ENCODE data around the gene MTHFD1.
A peak's percentile ranks its signal among the peaks of the same experiment; 100 is the strongest.

Gene MTHFD1

GRCh38 chr14:64454671-64455070 is 66.5 kb downstream of the MTHFD1 start:
- Histone ChIP-seq H3K36me3 (ENCODE audit: control insufficient read depth, insufficient read depth, low read length) (peaks cover 9% of the 10 kb centered on the region), H3K79me1 (ENCODE audit: low read length) (no peaks in the 10 kb centered on the region), H3K4me2 (ENCODE audit: low read length) (no peak overlapping the region), H3K56ac (ENCODE audit: low read length) (no peak overlapping the region), H4K5ac (ENCODE audit: low read length) (no peak overlapping the region), H3K27ac (ENCODE audit: low read depth, low read length) (no peak overlapping the region), H2AK5ac (ENCODE audit: low read length) (no peak overlapping the region), H3K18ac (ENCODE audit: low read length) (no peak overlapping the region), H4K8ac (ENCODE audit: low read depth, low read length) (no peak overlapping the region), H3K9ac (ENCODE audit: low read length) (no peak overlapping the region), H3K4me1 (ENCODE audit: control insufficient read depth, low read depth, low read length) (no peaks in the 10 kb centered on the region), H3K4me3 (ENCODE audit: low read length) (no peak overlapping the region), H3K4ac (ENCODE audit: low read depth, low read length) (no peak overlapping the region), H3K23ac (ENCODE audit: low read length) (no peak overlapping the region), H3K79me2 (ENCODE audit: control insufficient read depth, insufficient read depth, low read length) (no peaks in the 10 kb centered on the region), H2BK5ac (ENCODE audit: low read length) (no peak overlapping the region), H2BK15ac (replicated peaks; ENCODE audit: low read depth) (no peak overlapping the region), H2BK120ac (ENCODE audit: low read depth, low read length) (no peak overlapping the region), H3K27me3 (ENCODE audit: insufficient read depth, low read length, poor library complexity) (no peaks in the 10 kb centered on the region)
- no CpG with 5 or more reads among the region's 10 CpGs for WGBS (ENCODE audit: extremely low coverage, insufficient coverage, low lambda C conversion rate)
- no peak for DNase-seq

- no peak for DNase-seq
Measured at GRCh38 chr14:64459405-64460136, 71.4 kb downstream of the MTHFD1 start.

GRCh38 chr14:64461221-64461620 is 73.1 kb downstream of the MTHFD1 start:
- H2BK5ac ChIP-seq (ENCODE audit: low read length) = no peak overlapping the region
- H3K4ac ChIP-seq (ENCODE audit: low read depth, low read length) = no peak overlapping the region
- H2AK5ac ChIP-seq (ENCODE audit: low read length) = no peak overlapping the region
- H3K4me3 ChIP-seq (ENCODE audit: low read length) = no peak overlapping the region
- H3K4me1 ChIP-seq (ENCODE audit: control insufficient read depth, low read depth, low read length) = no peaks in the 10 kb centered on the region
- H2BK120ac ChIP-seq (ENCODE audit: low read depth, low read length) = no peak overlapping the region
- no CpG with 5 or more reads among the region's 3 CpGs for WGBS (ENCODE audit: extremely low coverage, insufficient coverage, low lambda C conversion rate)
- H4K8ac ChIP-seq (ENCODE audit: low read depth, low read length) = no peak overlapping the region
- no peak for DNase-seq
- no peak overlapping the region for H3K18ac ChIP-seq (ENCODE audit: low read length)
- no peak overlapping the region for H3K56ac ChIP-seq (ENCODE audit: low read length)
- H3K27me3 ChIP-seq (ENCODE audit: insufficient read depth, low read length, poor library complexity) = no peaks in the 10 kb centered on the region
- no peak overlapping the region for H2BK15ac ChIP-seq (replicated peaks; ENCODE audit: low read depth)
- H3K23ac ChIP-seq (ENCODE audit: low read length) = no peak overlapping the region
- no peaks in the 10 kb centered on the region for H3K79me2 ChIP-seq (ENCODE audit: control insufficient read depth, insufficient read depth, low read length)
- H4K5ac ChIP-seq (ENCODE audit: low read length) = no peak overlapping the region
- no peaks in the 10 kb centered on the region for H3K79me1 ChIP-seq (ENCODE audit: low read length)
- H3K4me2 ChIP-seq (ENCODE audit: low read length) = no peak overlapping the region
- peaks cover 4% of the 10 kb centered on the region for H3K36me3 ChIP-seq (ENCODE audit: control insufficient read depth, insufficient read depth, low read length)
- no peak overlapping the region for H3K27ac ChIP-seq (ENCODE audit: low read depth, low read length)
- H3K9ac ChIP-seq (ENCODE audit: low read length) = no peak overlapping the region

More at GRCh38 chr14:64459405-64460136, 71.4 kb downstream of the MTHFD1 start:
- no CpG with 5 or more reads among the region's 4 CpGs for WGBS (ENCODE audit: extremely low coverage, insufficient coverage, low lambda C conversion rate)
- H2AK5ac ChIP-seq (ENCODE audit: low read length) = no peak overlapping the region
- no peak overlapping the region for H4K8ac ChIP-seq (ENCODE audit: low read depth, low read length)
- H3K4me3 ChIP-seq (ENCODE audit: low read length) = no peak overlapping the region
- no peak overlapping the region for H3K18ac ChIP-seq (ENCODE audit: low read length)
- H3K36me3 ChIP-seq (ENCODE audit: control insufficient read depth, insufficient read depth, low read length) = peaks cover 6% of the 10 kb centered on the region
- H2BK5ac ChIP-seq (ENCODE audit: low read length) = no peak overlapping the region
- H3K4ac ChIP-seq (ENCODE audit: low read depth, low read length) = no peak overlapping the region
- H2BK15ac ChIP-seq (replicated peaks; ENCODE audit: low read depth) = no peak overlapping the region
- H3K79me1 ChIP-seq (ENCODE audit: low read length) = no peaks in the 10 kb centered on the region
- no peaks in the 10 kb centered on the region for H3K27me3 ChIP-seq (ENCODE audit: insufficient read depth, low read length, poor library complexity)
- no peak overlapping the region for H3K23ac ChIP-seq (ENCODE audit: low read length)
- H3K4me2 ChIP-seq (ENCODE audit: low read length) = no peak overlapping the region
- no peaks in the 10 kb centered on the region for H3K4me1 ChIP-seq (ENCODE audit: control insufficient read depth, low read depth, low read length)
- H2BK120ac ChIP-seq (ENCODE audit: low read depth, low read length) = no peak overlapping the region
- no peak overlapping the region for H4K5ac ChIP-seq (ENCODE audit: low read length)
- H3K56ac ChIP-seq (ENCODE audit: low read length) = no peak overlapping the region
- no peak overlapping the region for H3K9ac ChIP-seq (ENCODE audit: low read length)
- no peak overlapping the region for H3K27ac ChIP-seq (ENCODE audit: low read depth, low read length)
- H3K79me2 ChIP-seq (ENCODE audit: control insufficient read depth, insufficient read depth, low read length) = no peaks in the 10 kb centered on the region

GRCh38 chr14:64463195-64463594 is 75.0 kb downstream of the MTHFD1 start:
- Histone ChIP-seq H3K4me1 (ENCODE audit: control insufficient read depth, low read depth, low read length) (no peaks in the 10 kb centered on the region), H2BK120ac (ENCODE audit: low read depth, low read length) (no peak overlapping the region)
- no CpG with 5 or more reads among the region's 2 CpGs for WGBS (ENCODE audit: extremely low coverage, insufficient coverage, low lambda C conversion rate)

GRCh38 chr14:64463873-64464272 is 75.7 kb downstream of the MTHFD1 start:
- Histone ChIP-seq H3K18ac (ENCODE audit: low read length) (no peak overlapping the region), H2BK15ac (replicated peaks; ENCODE audit: low read depth) (no peak overlapping the region), H4K8ac (ENCODE audit: low read depth, low read length) (no peak overlapping the region), H3K4me1 (ENCODE audit: control insufficient read depth, low read depth, low read length) (no peaks in the 10 kb centered on the region), H2AK5ac (ENCODE audit: low read length) (no peak overlapping the region), H3K4me3 (ENCODE audit: low read length) (no peak overlapping the region), H3K9ac (ENCODE audit: low read length) (no peak overlapping the region), H3K4me2 (ENCODE audit: low read length) (no peak overlapping the region), H3K23ac (ENCODE audit: low read length) (no peak overlapping the region), H4K5ac (ENCODE audit: low read length) (no peak overlapping the region), H3K27me3 (ENCODE audit: insufficient read depth, low read length, poor library complexity) (no peaks in the 10 kb centered on the region), H3K4ac (ENCODE audit: low read depth, low read length) (no peak overlapping the region), H3K79me2 (ENCODE audit: control insufficient read depth, insufficient read depth, low read length) (no peaks in the 10 kb centered on the region), H2BK5ac (ENCODE audit: low read length) (no peak overlapping the region), H3K36me3 (ENCODE audit: control insufficient read depth, insufficient read depth, low read length) (peaks cover 2% of the 10 kb centered on the region), H3K56ac (ENCODE audit: low read length) (no peak overlapping the region), H2BK120ac (ENCODE audit: low read depth, low read length) (no peak overlapping the region), H3K79me1 (ENCODE audit: low read length) (no peaks in the 10 kb centered on the region), H3K27ac (ENCODE audit: low read depth, low read length) (no peak overlapping the region)
- no CpG with 5 or more reads among the region's 6 CpGs for WGBS (ENCODE audit: extremely low coverage, insufficient coverage, low lambda C conversion rate)
- DNase-seq = no peak

More at GRCh38 chr14:64463195-64463594, 75.0 kb downstream of the MTHFD1 start:
- no peak overlapping the region for H3K4ac ChIP-seq (ENCODE audit: low read depth, low read length)
- no peak overlapping the region for H2BK15ac ChIP-seq (replicated peaks; ENCODE audit: low read depth)
- H3K4me2 ChIP-seq (ENCODE audit: low read length) = no peak overlapping the region
- no peak for DNase-seq
- no peak overlapping the region for H3K4me3 ChIP-seq (ENCODE audit: low read length)
- H3K18ac ChIP-seq (ENCODE audit: low read length) = no peak overlapping the region
- no peak overlapping the region for H2BK5ac ChIP-seq (ENCODE audit: low read length)
- no peaks in the 10 kb centered on the region for H3K27me3 ChIP-seq (ENCODE audit: insufficient read depth, low read length, poor library complexity)
- no peaks in the 10 kb centered on the region for H3K79me1 ChIP-seq (ENCODE audit: low read length)
- no peak overlapping the region for H4K8ac ChIP-seq (ENCODE audit: low read depth, low read length)
- H2AK5ac ChIP-seq (ENCODE audit: low read length) = no peak overlapping the region
- no peak overlapping the region for H3K9ac ChIP-seq (ENCODE audit: low read length)
- no peaks in the 10 kb centered on the region for H3K79me2 ChIP-seq (ENCODE audit: control insufficient read depth, insufficient read depth, low read length)
- H3K56ac ChIP-seq (ENCODE audit: low read length) = no peak overlapping the region
- no peak overlapping the region for H3K27ac ChIP-seq (ENCODE audit: low read depth, low read length)
- H3K36me3 ChIP-seq (ENCODE audit: control insufficient read depth, insufficient read depth, low read length) = peaks cover 4% of the 10 kb centered on the region
- no peak overlapping the region for H4K5ac ChIP-seq (ENCODE audit: low read length)
- no peak overlapping the region for H3K23ac ChIP-seq (ENCODE audit: low read length)

- no peak overlapping the region for H3K23ac ChIP-seq (ENCODE audit: low read length)
- no peak overlapping the region for H4K5ac ChIP-seq (ENCODE audit: low read length)
- no peak overlapping the region for H3K4me3 ChIP-seq (ENCODE audit: low read length)
- H4K8ac ChIP-seq (ENCODE audit: low read depth, low read length) = no peak overlapping the region
- H3K79me2 ChIP-seq (ENCODE audit: control insufficient read depth, insufficient read depth, low read length) = no peaks in the 10 kb centered on the region
- no peaks in the 10 kb centered on the region for H3K36me3 ChIP-seq (ENCODE audit: control insufficient read depth, insufficient read depth, low read length)
- peak overlapping the region; percentile 37 for H3K4me2 ChIP-seq (ENCODE audit: low read length)
- H3K4ac ChIP-seq (ENCODE audit: low read depth, low read length) = no peak overlapping the region
- no peak overlapping the region for H2AK5ac ChIP-seq (ENCODE audit: low read length)
- no peak overlapping the region for H3K18ac ChIP-seq (ENCODE audit: low read length)
- no peaks in the 10 kb centered on the region for H3K79me1 ChIP-seq (ENCODE audit: low read length)
- H3K27me3 ChIP-seq (ENCODE audit: insufficient read depth, low read length, poor library complexity) = no peaks in the 10 kb centered on the region
- H3K56ac ChIP-seq (ENCODE audit: low read length) = no peak overlapping the region
- WGBS (ENCODE audit: extremely low coverage, insufficient coverage, low lambda C conversion rate) = no CpG with 5 or more reads among the region's 6 CpGs
- H3K4me1 ChIP-seq (ENCODE audit: control insufficient read depth, low read depth, low read length) = no peaks in the 10 kb centered on the region
- H2BK5ac ChIP-seq (ENCODE audit: low read length) = no peak overlapping the region
- H2BK15ac ChIP-seq (replicated peaks; ENCODE audit: low read depth) = no peak overlapping the region
- peak; percentile 46 for DNase-seq
- H2BK120ac ChIP-seq (ENCODE audit: low read depth, low read length) = no peak overlapping the region
- H3K27ac ChIP-seq (ENCODE audit: low read depth, low read length) = no peak overlapping the region
- H3K9ac ChIP-seq (ENCODE audit: low read length) = peak overlapping the region; percentile 28
Measured at GRCh38 chr14:64464651-64465050, 76.5 kb downstream of the MTHFD1 start.

Data from mesendoderm (in vitro differentiated cells).